ENCODE data around the gene COL6A3. TPM values are rescaled to one million over a fixed set of nuclear protein-coding genes. Genes with fewer than 3 reads are reported as not detected.

The COL6A3 gene
- total RNA-seq, 1 donor from 2014 or later, result 119 TPM

GRCh38 chr2:237400199-237400598 lies 13.8 kb downstream of the COL6A3 start:
- H3K9me3 ChIP-seq, result no peaks in the 10 kb centered on the region
- no peak overlapping the region for H3K27ac ChIP-seq
- no peak for DNase-seq
- H3K4me3 ChIP-seq, result no peak overlapping the region
- H3K27me3 ChIP-seq, result no peaks in the 10 kb centered on the region
- no peak for ATAC-seq
- H3K4me1 ChIP-seq, result no peaks in the 10 kb centered on the region
- intact Hi-C loops (cut with DNase I), result no loop called here
- H3K36me3 ChIP-seq, result no peaks in the 10 kb centered on the region
- TF ChIP-seq CTCF (IDR thresholded peaks at IDR 0.05), result no peak

GRCh38 chr2:237397072-237397471 lies 16.9 kb downstream of the COL6A3 start:
- no peaks in the 10 kb centered on the region for H3K4me1 ChIP-seq
- no peak overlapping the region for H3K4me3 ChIP-seq
- DNase-seq (no peak), ATAC-seq (no peak)
- no peak for TF ChIP-seq CTCF (IDR thresholded peaks at IDR 0.05)
- intact Hi-C loops (cut with DNase I), result no loop called here
- no peaks in the 10 kb centered on the region for H3K9me3 ChIP-seq
- no peaks in the 10 kb centered on the region for H3K36me3 ChIP-seq
- H3K27ac ChIP-seq, result no peak overlapping the region
- no peaks in the 10 kb centered on the region for H3K27me3 ChIP-seq

GRCh38 chr2:237393523-237393922 lies 20.4 kb downstream of the COL6A3 start:
- TF ChIP-seq CTCF (IDR thresholded peaks at IDR 0.05), result no peak
- no peak for DNase-seq
- H3K27ac ChIP-seq, result no peak overlapping the region
- no peaks in the 10 kb centered on the region for H3K27me3 ChIP-seq
- no peak overlapping the region for H3K4me3 ChIP-seq
- H3K4me1 ChIP-seq, result no peaks in the 10 kb centered on the region
- ATAC-seq, result no peak
- intact Hi-C loops (cut with DNase I), result no loop called here
- H3K9me3 ChIP-seq, result no peaks in the 10 kb centered on the region
- H3K36me3 ChIP-seq, result no peaks in the 10 kb centered on the region

GRCh38 chr2:237392186-237392585 lies 21.8 kb downstream of the COL6A3 start:
- H3K9me3 ChIP-seq, result no peaks in the 10 kb centered on the region
- H3K36me3 ChIP-seq, result peaks cover 10% of the 10 kb centered on the region
- H3K27ac ChIP-seq, result no peak overlapping the region
- H3K27me3 ChIP-seq, result no peaks in the 10 kb centered on the region
- no peak for ATAC-seq
- no peaks in the 10 kb centered on the region for H3K4me1 ChIP-seq
- no peak overlapping the region for H3K4me3 ChIP-seq
- no peak for DNase-seq
- intact Hi-C loops (cut with DNase I), result no loop called here
- no peak for TF ChIP-seq CTCF (IDR thresholded peaks at IDR 0.05)

- ATAC-seq, result no peak
- Histone ChIP-seq H3K4me3 (no peak overlapping the region), H3K9me3 (no peaks in the 10 kb centered on the region), H3K27me3 (no peaks in the 10 kb centered on the region), H3K27ac (no peak overlapping the region), H3K4me1 (no peaks in the 10 kb centered on the region), H3K36me3 (peaks cover 15% of the 10 kb centered on the region)
- intact Hi-C loops (cut with DNase I), result no loop called here
- no peak for TF ChIP-seq CTCF (IDR thresholded peaks at IDR 0.05)
- no peak for DNase-seq
These were observed 22.8 kb downstream of the COL6A3 start for GRCh38 chr2:237391140-237391539.

DNA sequence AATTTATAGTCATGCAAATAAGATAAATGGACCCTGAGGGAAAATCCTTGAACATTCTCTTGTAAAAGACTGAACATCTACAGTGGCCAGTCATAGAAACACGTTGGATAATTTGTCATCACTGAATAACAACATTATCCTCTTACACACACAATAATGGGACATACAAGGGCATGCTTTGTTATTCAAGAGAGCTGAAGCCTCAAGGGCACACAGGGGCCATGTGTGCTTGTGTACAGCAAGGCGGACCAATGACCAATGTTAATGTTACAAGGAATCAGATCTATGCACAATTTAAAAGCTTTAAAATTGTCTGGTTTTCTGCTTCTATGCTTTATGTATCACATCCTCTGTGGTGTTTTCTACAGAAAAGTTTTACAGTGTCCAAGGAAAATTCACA lies 23.7 kb downstream of the COL6A3 start:
- Histone ChIP-seq H3K27me3 (no peaks in the 10 kb centered on the region), H3K36me3 (peaks cover 15% of the 10 kb centered on the region), H3K4me1 (no peaks in the 10 kb centered on the region), H3K4me3 (no peak overlapping the region), H3K9me3 (no peaks in the 10 kb centered on the region), H3K27ac (no peak overlapping the region)
- ATAC-seq (no peak), DNase-seq (no peak)
- no peak for TF ChIP-seq CTCF (IDR thresholded peaks at IDR 0.05)
- intact Hi-C loops (cut with DNase I), result no loop called here

All from upper lobe of right lung (tissue), 1 donor.